ENCODE measurements around the gene TMEM30A.

TMEM30A gene

DNA sequence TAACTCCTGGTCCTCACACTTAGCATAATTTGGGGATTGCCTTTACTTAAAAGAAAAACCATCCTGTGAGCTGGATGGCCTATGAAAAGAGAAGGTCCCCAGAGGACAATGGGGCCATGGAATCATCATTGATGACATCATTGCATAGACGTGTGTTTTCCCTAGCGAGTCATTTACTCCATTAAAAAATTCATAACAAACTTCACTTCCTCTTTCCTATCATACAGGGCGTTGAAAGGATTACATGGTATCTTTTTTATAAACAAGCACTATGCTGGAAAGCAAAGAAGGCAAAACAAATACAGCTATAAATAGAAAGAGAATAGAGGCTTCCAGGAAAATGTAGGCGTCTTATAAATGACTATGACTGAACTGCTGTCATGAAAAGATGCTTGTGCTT, 67.4 kb downstream of the TMEM30A start:
- no peak for DNase-seq (ENCODE audit: low read depth in 2 of 2)

DNA sequence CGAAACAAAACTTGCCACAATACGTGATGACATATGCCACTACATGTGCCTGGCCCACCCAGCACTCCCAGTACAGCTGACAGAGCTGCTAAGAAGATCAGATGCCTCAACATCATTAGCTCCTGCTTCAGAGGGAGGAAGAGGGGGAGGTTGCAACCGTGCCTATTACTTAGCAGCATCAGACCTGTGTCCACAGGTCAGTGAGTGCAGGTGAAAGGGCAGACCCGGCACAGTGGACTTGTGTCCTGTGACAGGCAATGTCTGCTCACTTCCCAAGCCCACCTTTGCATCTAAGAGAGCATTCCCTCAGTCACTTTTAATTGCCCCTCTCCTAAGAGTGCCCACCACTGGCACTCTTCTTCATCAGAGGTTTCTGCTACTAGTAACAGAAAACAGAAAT, 69.3 kb downstream of the TMEM30A start:
- no peak for DNase-seq (ENCODE audit: low read depth in 2 of 2)

DNA sequence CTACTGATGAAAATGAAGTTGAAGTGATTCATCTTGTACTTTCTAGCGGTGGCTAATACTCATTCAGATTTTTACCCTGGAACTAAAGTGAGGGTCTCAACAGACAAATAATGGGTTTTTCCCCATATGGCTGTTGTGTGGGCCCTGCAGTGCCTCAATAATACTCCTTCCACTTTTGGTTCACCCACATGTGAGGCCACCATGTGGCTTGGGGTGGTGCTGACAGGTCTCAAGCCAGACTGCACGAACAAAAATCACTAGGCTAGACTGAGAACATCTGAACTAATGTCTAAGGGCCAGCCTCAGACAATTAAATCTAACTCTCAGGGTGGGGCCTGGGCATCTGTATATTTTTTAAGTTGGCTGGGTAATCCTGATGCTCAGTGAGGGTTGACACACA, 70.9 kb downstream of the TMEM30A start:
- no peak for DNase-seq (ENCODE audit: low read depth in 2 of 2)

DNA sequence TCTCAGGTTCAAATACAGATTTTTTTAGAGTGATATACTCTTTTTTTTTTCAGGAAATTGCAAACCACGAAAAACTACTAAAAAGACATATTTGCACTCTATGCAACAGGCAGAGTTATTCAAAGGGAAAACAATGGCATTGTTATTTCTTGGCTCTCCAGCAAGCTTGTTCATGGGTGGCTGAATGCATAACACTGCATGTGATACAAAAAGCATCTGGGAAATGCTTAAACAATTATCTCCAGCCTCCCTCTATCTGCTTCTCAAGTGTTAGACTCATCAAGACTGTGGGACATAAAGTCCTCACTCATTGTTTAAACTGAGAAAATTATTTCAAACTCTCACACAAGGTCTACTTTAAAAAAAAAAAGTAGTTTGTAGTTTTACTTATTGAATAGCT, 71.5 kb downstream of the TMEM30A start:
- DNase-seq (ENCODE audit: low read depth in 2 of 2) = no peak

DNA sequence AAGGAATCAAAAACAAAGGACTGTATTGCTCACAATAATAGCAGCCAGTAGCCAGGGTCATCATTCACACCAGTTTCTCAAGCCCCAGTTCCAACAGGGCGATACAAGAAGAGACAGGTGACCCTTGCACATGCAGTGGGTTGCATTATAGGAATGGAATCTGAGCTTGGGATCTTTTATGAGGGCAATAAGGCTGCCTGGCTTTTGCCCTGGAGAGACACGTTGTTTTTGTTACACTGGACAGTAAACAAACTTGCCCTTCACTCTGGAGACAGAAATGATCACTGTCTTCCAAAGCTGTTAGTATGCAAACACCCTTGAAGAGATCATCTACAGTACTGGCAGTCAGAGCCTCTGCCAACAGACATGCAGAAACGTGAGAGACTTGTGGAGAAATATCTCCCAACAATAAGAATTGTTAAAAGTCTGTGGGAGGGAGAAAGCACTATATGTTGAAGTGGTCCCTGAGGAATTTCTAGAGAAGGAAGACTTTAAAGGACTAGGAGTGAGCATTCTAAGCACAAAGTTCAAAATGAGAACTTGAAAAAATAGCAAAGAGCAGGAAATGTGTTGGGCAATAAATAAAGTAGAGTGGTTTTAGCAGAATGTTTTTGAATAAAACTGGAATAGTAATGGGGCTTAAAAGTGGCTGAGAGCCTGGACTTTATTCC, 72.5 kb downstream of the TMEM30A start:
- DNase-seq (ENCODE audit: low read depth in 2 of 2) = no peak

DNA sequence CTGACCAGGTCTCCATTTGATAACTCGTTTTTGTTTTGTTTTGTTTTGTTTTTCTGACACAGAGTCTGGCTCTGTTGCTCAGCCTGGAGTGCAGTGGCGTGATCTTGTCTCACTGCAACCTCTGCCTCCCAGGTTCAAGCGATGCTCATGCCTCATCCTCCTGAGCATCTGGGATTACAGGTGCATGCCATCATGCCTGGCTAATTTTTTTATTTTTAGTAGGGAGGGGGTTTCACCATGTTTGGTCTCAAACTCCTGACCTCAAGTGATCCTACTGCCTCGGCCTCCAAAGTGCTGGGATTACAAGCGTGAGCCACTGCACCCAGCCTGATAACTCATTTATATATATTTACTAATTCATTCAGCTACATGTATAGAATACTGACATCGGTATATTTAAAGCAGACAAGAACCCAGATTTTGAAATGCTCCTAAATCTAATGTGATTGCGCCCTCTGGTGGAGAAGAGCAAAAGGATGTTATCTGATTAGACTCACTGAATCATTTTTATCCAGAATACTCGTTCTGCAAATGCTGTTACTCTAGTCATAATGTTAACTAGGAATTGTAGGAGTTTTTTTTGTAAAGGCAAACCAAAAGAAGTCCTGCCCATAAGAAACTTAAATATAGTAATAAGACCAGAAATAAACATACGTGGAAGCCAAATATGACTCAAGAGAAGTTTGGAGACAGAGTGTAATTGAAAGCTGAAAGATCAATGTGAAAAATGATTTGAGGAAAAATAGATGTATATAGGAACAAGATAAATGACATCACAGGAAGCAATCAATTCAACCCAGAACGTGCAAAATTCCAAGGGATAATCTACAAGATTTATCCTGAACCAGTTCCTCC, 73.5 kb downstream of the TMEM30A start:
- no peak for DNase-seq (ENCODE audit: low read depth in 2 of 2)

DNA sequence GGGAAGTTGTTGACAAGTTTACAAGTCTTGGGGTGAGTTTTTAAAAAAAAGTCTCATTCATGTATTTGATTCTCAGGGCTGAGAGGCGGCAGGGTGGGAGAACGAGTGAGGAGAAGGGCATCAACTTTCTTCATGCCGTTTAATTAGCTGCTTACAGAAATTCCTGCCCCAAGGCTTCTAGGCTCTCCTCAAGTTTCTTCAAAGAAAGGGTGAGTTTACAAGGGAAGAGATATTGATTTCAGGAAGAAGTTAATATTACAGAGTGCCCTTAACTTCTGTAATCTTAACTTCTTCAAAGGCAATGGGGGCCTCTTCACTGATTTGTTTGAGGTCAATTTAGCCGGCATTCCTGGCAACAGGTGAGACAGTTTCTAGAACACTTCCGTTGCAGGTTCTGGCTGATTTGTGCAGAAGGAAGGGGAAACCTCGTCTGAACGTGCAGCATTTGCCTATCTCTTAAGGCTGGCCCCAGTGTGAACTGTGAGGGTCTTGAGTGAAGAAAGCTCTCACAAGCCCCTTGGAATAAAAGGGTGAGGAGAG, 75.3 kb downstream of the TMEM30A start:
- DNase-seq (ENCODE audit: low read depth in 2 of 2) = no peak

DNA sequence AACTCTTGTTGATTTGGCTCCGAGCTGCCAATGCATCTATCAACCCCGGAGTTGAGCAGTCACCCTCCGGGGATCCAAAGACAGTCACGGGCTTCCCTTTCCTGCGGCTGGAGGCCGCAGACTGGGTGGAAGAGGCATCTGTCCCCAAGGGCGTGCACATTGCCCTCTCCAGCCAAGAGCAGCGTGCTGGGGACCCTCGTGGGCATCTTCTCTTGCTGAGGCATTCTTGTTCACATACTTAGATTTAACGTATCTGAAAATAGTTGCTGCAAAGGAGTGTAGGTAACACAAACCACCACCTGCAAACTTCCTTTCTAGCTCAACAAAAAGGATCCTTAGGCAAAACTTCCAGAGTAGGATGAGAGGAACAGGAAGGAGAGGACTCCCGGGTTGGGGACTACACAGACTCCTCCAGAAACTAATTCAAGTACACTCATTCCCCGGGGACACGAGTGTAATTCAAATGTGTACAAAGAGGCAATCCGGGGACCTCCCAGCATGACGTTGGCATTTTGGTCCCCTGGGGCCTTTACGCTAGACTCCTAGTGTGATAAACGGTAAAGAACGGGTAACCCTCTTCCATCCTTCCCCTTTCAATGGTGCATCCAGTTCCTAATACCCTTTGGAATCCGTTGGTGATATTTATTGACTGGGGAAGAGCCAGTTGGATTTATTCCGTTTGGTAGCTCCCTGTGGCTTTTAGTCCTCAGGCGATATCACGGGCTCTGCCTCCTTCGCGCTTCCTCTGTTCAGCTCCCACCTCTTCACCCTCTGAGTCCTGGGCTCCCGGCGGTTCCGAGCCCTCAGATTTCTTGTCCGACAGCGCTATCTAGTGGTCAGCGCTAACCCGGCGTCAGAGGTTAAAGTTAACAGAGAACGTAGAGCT, 76.1 kb downstream of the TMEM30A start:
- DNase-seq (ENCODE audit: low read depth in 2 of 2) = peak; percentile 47 to 56

DNA sequence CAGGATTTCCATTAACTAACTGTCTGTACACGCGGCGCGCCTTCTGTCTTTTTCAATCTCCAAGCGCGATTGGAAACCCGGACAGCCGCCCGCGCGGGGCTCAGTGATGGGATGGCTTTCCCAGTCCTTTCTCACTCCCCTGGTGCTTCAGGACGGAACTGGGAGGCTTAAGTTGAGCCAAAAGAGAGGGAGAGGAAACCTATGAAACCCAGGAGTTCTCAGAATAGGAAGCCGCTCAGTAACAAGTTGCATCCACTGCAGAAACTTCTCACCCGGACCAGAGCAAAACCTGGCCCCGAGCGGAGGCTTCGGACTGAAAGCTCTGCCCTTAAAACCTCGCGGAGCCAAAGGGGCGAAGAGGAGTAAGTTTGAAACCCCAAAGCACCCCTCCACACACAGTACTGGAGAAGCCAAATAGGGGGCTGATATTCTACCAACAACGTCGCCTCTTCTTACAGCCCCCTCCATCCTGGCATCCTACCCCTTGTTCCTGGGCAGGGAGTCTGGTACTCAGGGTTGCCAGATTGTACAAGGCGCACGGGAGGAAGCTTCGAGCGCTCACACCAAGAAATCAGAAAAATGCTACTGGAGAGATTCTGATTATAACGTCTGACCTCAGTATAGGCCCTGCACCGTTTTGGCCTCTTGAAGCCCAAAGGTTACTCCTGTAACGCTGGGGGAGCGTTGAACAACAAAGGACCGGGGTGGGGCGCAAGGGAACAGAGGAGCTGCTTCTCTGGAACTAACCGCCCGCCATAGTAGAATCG, 77.8 kb downstream of the TMEM30A start:
- DNase-seq (ENCODE audit: low read depth in 2 of 2) = no peak

DNA sequence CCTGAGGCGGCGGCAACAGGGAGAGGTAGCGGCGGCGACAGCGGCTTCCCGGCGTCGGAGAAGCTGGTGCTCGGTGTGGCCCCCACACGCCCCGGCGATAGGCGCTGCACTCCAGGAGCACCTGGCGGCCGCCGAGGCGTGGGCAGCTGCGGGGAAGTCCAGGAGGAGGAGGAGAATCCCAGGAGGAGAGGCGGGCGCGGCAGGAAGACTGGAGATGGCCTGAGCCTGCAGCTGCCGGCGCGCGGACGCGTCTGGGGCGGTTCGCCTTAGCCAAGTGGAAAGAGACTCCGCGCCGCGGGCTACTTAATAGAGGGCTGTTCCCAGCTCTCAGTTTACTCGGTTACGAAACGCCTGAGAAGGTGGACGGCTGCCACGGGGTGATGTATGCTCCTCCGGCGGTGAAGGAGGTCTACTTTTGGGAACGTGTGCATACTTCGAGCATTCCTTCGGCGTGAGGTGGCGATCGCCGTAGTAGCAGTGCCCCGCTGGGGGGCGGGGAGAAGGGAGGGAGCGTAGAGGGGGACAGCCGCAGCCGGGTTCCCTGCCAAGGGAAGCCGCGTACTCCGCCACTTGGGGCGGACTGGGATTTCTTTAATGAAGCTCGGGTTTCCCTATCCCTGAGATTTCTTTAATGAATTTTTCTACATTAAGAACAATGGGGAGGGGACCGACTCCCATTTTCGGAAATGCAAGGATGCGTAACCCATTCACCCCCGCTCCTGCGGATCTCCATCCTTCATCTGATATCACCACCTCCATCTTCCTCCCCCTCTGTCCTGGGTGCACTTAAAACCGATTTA, 78.6 kb downstream of the TMEM30A start, which contains the start of gene COL12A1:
Gene COL12A1, minus strand, starts transcription at position 278 of the 800 bp plus-strand sequence. CDS start 3,261 bp downstream, outside the sequence.
- no peak for DNase-seq (ENCODE audit: low read depth in 2 of 2)

DNA sequence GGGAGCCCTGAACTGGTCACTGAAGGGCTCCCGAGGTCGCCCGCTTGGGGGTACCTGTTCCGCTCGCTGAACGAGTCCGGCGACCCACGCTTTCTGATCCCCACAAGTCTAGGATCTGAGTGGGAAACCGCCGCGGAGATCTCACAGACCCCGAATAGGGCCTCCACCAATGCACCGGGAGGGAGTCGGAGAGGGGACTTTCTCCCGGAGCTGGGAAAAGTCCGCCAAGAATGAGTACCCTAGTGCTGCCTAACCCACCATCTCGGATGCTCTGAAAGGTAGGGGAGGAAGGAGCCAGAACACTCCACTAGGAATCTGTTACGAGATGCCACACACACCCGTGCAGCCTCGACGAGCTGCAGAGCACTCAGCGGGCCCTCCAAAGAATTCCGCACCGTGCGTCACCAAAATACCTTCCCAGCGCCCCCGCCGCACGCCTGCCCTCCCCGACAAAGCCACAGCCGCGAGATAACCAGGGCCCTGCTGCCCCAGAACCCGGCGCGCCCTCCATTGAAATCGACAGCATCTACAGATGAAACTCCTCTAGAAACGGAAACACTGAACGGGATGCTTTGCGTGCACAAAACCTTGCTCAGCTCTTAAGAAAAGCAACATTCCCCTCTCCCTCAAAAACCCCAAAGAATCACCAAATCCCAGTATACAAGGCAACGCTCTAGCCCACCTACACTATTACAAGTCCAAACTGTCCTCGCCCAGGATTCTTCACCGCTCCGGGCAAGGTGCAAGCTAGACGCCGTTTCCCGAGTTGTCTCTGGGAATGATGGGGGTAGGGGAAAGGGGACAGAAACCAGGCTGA, 79.4 kb downstream of the TMEM30A start:
- DNase-seq (ENCODE audit: low read depth in 2 of 2) = no peak

DNA sequence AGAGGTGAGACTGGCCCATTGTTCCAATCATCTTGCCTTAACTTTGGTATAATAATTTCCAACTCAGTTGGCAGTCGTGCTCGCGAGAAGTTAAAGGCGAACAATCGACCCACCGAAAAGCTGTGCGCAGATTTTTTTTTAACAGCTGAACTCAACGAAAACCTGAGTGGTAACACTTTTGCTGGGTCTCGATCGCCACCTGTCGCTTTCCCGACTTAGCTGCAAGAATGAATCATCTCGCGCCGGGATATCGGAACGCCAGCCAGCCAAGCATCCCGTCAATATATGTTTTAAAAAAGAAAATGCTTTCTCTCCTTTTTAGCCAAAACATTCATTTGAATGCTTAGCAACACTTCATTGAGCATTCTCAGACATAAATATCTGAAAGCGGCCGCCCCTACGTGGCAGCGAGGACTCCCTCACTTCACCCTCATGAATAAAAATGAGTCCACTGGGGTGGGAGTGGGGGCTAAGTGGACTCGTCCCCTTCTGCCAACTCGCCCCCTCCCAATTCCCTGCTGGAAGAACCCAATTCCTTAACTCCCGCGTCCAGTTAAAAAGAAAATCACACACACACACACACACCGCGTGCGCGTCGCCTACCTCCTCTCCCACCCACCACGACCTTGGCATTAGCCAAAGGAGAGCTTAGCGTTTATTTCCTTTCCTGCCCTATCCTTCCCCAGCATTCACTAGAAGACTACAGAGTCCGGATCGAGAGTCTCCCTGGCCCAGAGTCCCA, 80.2 kb downstream of the TMEM30A start:
- no peak for DNase-seq (ENCODE audit: low read depth in 2 of 2)

DNA sequence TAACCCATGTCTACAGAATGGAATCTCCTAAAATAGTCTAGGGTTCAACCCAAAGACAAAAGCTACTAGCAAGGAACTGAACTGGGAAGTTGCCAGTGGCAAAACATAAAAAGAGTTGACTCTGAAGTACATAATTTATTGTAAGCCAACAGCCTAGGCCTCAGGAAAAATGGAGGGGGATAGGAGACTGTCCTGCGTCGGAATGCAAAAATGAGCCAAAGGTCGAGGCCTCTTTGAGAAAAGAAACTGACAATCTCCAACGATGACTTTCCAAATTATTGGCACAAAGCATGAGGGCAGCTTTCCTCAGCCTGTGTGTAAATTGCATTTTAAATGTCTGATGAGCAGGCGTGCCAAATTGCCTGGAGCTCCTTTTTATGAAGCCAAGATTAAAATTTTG, 80.9 kb downstream of the TMEM30A start:
- no peak for DNase-seq (ENCODE audit: low read depth in 2 of 2)

All from stimulated activated CD8-positive, alpha-beta memory T cell treated with anti-CD3 and anti-CD28 coated beads, Interleukin-15, amount 100 ng/mL, for 4 hours (primary cell).